KG1 (cell line): ENCODE results near the gene VSIR.

Experiments used
- DNase-seq: peaks from one replicate; lab custom pipeline; 2025; lab: John Stamatoyannopoulos, UW

The VSIR gene

GRCh38 chr10:71763352-71764127, 9.8 kb downstream of the VSIR start:
- DNase-seq: no peak

- DNase-seq: no peak
Observed at GRCh38 chr10:71762324-71762723, 11.0 kb downstream of the VSIR start.

- DNase-seq: no peak
Observed at GRCh38 chr10:71761541-71762113, 11.7 kb downstream of the VSIR start.

- no peak for DNase-seq
Observed at GRCh38 chr10:71761105-71761511, 12.2 kb downstream of the VSIR start.

- no peak for DNase-seq
Observed at GRCh38 chr10:71757399-71757922, 15.9 kb downstream of the VSIR start.

GRCh38 chr10:71756311-71757191, 16.8 kb downstream of the VSIR start:
- DNase-seq: peak; percentile 34

- DNase-seq: no peak
Observed at GRCh38 chr10:71755179-71755879, 18.0 kb downstream of the VSIR start.

- no peak for DNase-seq
Observed at GRCh38 chr10:71754562-71754961, 18.8 kb downstream of the VSIR start.

- no peak for DNase-seq
Observed at GRCh38 chr10:71753960-71754505, 19.3 kb downstream of the VSIR start.

- peak; percentile 82 for DNase-seq
Observed at GRCh38 chr10:71753091-71753959, 20.0 kb downstream of the VSIR start.

GRCh38 chr10:71752391-71753090, 20.8 kb downstream of the VSIR start:
- DNase-seq: no peak

- DNase-seq: no peak
Observed at GRCh38 chr10:71751515-71752224, 21.6 kb downstream of the VSIR start.

- DNase-seq: no peak
Observed at GRCh38 chr10:71750986-71751385, 22.3 kb downstream of the VSIR start.

- DNase-seq: no peak
Observed at GRCh38 chr10:71750124-71750841, 23.0 kb downstream of the VSIR start.

GRCh38 chr10:71749396-71749795, 23.9 kb downstream of the VSIR start:
- no peak for DNase-seq

- peak; percentile 91 for DNase-seq
Observed at GRCh38 chr10:71748671-71749191, 24.6 kb downstream of the VSIR start.

- peak; percentile 60 for DNase-seq
Observed at GRCh38 chr10:71747551-71748523, 25.5 kb downstream of the VSIR start.
